HG02759 (cell line): ENCODE results near the gene AQP10.
"Not testable (repeated sequence)": the region's sequence is repeated elsewhere in the genome, so short reads cannot be mapped to it uniquely, and the experiment has no call there.

Source experiments
- ATAC-seq: cut with Tn5 transposase; IDR thresholded peaks from one replicate; pipeline ENCODE4 v1.9.1; 2021; ENCODE audit warnings: mild to moderate bottlenecking, moderate library complexity; ENCODE audit not compliant: unreplicated experiment

AQP10 gene

DNA sequence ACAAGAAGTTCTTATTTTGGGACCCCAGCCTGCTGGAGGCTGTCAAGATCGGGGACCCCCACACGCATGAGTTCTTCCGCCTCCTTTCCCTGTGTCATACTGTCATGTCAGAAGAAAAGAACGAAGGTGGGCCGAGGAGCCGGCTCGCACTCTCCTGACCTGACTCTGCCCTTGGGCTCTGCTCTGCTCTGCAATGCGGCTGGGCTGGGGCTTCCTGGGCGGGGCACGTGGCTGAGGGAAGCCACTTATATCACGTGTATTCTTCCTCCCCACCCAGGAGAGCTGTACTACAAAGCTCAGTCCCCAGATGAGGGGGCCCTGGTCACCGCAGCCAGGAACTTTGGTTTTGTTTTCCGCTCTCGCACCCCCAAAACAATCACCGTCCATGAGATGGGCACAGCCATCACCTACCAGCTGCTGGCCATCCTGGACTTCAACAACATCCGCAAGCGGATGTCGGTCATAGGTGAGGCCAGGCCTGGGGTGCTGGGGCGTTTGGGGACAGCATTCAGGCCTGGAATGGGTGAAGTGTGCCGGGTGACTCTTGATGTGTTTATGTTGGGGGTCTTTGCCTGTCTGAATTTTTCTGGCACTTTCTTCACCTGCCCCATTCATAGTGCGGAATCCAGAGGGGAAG lies 22.1 kb downstream of the AQP10 start:
- no peak for ATAC-seq

DNA sequence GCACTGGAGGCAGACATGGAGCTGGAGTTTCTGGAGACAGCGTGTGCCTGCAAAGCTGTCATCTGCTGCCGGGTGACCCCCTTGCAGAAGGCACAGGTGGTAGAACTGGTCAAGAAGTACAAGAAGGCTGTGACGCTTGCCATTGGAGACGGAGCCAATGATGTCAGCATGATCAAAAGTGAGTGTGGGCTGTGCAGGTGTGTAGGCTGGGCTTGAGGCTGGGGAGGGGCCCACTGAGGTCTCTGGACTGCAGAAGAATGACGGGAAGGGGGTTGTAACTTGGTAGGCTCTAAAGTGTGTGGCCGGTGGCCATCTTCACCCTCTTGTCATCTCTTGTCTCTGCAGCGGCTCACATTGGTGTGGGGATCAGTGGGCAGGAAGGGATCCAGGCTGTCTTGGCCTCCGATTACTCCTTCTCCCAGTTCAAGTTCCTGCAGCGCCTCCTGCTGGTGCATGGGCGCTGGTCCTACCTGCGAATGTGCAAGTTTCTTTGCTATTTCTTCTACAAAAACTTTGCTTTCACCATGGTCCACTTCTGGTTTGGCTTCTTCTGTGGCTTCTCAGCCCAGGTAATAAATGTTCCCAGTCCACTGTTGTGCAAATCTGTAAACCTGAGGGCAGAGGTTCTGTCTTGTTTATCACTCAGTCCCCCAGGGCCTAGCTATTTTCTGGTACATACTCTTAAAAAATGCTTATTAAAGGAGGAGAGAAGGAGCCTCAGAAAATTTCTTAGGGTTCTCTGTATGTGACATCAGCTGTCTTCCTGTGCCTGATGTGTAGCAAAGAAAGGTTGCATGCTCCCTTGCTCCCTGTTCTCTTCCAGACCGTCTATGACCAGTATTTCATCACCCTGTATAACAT lies 24.3 kb downstream of the AQP10 start:
- no peak for ATAC-seq

GRCh38 chr1:154346276-154346917 lies 25.5 kb downstream of the AQP10 start:
- ATAC-seq: no peak

DNA sequence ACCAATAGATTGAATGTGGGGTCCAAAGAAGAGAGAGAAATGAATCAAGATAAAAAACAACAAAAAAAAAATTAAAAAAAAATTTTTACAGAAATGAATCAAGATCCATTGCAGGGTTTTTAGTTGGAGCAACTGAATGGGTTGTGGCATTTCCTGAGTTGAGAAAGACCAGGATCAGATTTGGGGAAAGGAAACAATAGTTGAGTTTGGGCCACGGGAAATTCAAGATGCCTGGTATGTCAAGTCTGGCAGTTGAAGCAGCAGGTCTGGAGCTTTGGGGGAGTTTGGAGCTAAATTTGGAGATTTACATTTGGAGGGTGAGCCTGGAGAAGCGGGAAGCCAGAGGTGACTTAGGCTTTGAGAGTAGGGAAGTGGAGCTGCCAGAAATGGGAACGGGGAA lies 27.1 kb downstream of the AQP10 start:
- no peak for ATAC-seq

DNA sequence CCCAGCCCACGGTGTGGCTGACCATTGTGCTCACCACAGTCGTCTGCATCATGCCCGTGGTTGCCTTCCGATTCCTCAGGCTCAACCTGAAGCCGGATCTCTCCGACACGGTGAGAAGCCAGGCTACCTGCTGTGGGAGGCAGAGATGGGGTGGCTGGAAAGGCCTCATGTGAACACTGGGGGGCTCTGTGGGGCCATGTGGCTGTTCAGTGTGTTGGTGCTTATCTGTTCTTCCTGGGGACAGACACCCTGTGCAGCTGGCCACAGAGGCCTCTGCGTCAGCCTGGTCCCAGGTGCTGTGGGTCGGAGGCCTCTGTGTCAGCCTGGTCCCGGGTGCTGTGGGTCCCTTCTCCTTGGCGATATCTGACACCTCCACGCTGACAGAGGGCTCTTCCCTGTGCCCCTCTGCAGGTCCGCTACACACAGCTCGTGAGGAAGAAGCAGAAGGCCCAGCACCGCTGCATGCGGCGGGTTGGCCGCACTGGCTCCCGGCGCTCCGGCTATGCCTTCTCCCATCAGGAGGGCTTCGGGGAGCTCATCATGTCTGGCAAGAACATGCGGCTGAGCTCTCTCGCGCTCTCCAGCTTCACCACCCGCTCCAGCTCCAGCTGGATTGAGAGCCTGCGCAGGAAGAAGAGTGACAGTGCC lies 27.7 kb downstream of the AQP10 start:
- no peak for ATAC-seq

DNA sequence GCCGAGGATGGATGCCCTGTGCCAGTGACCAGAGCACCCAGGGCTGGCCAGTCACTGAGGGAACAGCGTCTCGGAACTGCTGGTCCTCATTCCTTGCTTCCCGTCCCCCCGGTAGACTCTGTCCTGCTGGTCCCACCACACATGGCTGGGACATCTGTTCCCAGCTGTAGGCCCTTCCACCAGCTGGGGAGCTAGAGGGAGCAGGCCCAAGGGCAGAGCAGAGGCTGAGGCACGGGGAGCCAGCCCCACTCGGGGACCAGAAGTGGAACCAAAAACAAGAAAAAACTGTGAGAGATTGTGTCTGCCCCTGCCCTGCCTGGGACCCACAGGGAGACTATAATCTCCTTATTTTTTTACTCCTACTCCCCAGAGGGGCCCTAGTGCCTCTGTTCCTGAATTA lies 28.2 kb downstream of the AQP10 start:
- ATAC-seq: no peak

- no peak for ATAC-seq
Observed at GRCh38 chr1:154350383-154350782, 29.5 kb downstream of the AQP10 start.

DNA sequence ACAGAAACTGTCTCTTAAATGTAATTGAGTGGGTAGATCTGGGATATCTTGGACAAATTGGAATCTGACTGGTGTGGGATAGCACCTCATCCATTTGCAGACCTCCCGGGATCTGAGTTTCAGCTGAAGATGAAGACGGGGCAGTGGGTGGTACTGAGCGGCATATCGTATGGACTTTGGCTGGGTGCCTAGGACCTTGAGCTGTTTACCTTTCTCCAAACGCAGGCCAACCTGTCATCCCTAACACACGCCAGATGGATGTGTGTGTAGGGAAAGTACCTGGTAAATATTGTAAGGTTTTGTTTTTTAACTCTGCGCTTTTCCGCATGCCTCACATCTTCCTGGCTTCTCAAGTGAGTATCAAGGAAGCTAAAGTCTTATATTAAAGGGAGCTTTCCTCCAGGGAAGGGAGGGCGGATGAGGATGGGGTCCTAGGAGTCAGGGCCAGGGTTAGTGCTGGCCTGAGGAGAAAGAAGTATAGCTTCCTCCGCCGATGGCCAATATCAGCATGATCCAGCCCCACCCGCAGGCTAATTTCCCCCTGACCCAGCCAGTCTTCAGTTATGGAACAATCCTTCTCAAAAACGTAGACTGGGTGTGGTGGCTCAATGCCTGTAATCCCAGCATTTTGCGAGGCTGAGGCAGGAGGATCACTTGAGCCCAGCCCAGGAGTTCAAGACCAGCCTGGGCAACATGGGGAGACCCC lies 30.6 kb downstream of the AQP10 start:
- ATAC-seq: no peak

DNA sequence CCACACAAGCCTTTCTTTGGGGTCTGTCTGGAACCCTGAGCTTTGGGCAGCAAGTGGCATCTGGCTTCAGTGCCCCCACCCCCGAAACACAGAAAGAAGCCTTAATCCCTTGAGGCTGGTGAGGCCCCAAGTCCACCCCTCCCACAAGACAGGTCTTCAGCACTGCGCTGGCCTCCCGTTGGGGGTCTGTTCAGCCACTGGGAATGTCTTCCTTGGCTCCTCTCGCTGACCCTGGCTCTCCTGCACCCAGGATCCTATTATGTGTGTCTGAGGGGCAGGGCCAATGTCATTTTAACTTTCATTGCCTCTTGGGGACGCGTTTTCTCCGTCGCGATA lies 31.3 kb downstream of the AQP10 start:
- no peak for ATAC-seq

- no peak for ATAC-seq
Observed at GRCh38 chr1:154352581-154353459, 31.9 kb downstream of the AQP10 start.

DNA sequence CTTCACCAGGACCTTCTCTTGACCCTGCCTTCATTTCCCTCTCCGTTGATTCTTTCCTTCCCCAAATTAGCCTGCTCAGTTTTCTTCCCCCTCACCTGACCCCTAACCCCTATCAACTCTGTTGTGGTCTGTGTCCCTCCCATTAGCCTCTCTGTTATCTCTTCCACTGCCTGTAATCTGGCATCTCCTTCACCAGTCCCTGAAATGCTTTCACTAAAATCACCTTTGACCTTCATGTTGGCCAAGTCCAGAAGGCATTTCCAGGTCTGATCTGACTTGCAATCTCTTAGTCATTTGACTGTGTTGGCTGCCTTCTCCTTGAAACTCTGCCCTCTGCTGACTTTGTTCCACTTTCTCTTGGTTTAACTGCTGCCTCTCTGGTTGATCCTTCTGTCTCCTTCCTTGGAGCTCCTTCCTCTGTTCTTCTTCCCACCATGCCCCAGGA lies 32.6 kb downstream of the AQP10 start:
- no peak for ATAC-seq

- ATAC-seq: no peak
Observed at GRCh38 chr1:154353966-154354365, 33.1 kb downstream of the AQP10 start.

DNA sequence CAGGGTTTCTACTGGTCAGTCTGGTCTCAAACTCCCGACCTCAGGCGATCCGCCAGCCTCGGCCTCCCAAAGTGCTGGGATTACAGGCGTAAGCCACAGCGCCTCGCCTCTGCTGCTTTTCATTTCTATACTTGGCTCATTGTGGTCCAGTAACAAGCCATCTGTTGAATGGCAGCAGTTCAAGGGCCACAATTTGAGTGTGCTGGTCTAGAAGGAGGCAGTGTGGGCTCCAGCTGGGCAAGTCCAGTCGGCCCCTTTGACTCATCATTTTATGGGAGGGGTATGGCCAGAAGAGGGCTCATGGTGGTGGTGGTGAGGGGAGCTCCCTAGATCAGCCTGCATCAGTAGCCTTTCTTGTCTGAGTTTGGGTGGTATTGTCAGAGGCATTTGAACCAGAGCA lies 37.6 kb downstream of the AQP10 start:
- no peak for ATAC-seq

- ATAC-seq: no peak
Observed at GRCh38 chr1:154360288-154360687, 39.4 kb downstream of the AQP10 start.

- ATAC-seq: not testable (repeated sequence)
Observed at GRCh38 chr1:154360881-154361280, 40.0 kb downstream of the AQP10 start.

DNA sequence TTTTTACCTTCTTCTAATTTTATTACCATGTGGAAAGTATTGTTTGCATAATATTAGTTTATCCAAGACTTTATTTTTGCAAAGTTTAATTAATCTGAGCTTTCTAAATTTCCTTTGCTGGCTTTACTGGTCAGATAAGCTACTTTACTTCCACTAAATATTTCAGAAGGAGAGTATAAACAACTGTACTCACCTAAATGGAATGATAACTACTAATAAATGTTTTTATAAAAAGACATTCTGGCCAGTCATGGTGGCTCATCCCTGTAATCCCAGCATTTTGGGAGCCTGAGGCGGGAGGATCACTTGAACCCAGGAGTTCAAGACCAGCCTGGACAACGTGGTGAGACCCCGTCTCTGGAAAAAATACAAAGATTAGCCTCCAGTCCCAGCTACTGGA lies 40.5 kb downstream of the AQP10 start:
- no peak for ATAC-seq

GRCh38 chr1:154371436-154371835 lies 50.5 kb downstream of the AQP10 start:
- ATAC-seq: no peak

DNA sequence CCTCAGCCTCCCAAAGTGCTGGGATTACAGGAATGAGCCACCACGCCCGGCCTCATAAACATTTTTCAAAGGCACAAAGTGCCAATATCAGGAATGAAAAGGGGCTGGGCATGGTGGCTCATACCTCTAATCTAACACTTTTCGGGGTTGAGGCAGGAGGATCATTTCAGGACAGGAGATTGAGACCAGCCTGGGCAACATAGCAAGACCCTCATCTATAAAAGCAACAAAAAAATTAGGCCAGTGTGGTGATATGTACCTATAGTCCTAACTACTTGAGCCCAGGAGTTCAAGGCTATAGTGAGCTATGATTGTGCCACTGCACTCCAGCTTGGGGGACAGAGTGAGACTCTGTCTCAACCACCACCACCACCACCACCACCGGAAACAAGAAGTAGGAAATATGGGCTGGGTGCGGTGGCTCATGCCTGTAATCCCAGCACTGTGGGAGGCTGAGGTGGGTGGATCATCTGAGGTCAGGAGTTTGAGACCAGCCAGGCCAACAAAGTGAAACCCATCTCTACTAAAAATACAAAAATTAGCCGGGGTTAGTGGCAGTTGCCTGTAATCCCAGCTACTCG lies 53.0 kb downstream of the AQP10 start:
- not testable (repeated sequence) for ATAC-seq
